ENCODE data around the gene RXFP4.
"Not testable (repeated sequence)": the region's sequence is repeated elsewhere in the genome, so short reads cannot be mapped to it uniquely, and the experiment has no call there.

RXFP4 gene

DNA sequence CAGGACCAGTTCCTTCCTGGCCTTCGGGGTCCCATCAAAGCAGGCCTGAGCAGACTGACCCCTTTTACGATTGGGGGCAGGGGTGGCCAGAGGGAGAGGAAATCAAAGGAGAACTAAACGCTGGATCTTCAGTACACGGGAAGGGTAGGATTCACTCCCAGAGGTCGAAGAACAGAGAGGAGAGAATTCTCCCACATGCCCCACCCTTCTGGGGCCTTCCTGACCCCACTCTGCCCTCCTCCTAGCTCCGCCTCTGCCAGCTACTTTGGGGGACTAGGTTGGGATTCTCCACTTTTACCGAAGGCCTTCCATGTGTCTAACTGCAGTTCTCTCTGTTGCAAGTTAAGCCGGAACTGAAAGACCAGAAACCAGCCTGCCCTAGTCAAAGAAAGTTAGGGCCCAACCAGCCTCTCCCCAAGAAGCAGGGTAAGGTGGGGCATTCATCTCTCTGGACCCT is 37.6 kb downstream of the RXFP4 start:
- no peak for DNase-seq

DNA sequence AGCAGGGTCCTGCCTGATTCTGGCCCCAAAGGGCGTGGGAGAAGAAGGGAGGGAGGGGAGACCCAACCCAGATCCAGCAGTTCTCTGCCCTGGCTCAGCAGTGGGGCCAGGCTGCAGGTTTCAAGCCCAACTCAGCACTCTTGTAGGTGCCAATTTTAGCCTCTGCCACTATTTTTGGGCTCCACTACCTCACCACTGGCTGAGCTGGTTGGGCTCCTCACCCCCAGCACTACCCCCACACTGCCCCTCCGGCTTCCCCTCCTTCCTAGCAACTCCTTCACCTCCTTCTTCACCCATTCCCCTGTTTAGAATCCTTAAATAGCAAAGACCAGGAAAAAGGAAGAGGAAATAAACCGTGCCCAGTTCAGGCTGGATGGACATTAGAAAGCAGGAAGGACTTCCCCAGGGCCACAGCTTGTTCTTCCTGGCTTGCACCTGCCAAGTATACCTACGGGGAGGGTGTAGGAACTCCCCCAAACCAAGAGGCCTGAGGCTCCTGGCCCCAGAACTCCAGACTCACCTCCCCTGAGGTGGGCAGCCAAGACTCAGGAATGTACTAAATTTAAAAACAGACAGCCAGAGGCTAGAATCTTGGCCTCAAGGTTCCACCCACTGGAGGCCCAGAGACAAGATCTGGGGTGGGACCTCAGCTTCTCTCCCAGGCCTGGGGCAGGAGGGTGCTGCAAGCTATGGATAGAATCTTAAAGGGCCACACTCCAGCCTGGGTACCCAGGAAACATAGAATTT is 38.3 kb downstream of the RXFP4 start:
- DNase-seq, result no peak

DNA sequence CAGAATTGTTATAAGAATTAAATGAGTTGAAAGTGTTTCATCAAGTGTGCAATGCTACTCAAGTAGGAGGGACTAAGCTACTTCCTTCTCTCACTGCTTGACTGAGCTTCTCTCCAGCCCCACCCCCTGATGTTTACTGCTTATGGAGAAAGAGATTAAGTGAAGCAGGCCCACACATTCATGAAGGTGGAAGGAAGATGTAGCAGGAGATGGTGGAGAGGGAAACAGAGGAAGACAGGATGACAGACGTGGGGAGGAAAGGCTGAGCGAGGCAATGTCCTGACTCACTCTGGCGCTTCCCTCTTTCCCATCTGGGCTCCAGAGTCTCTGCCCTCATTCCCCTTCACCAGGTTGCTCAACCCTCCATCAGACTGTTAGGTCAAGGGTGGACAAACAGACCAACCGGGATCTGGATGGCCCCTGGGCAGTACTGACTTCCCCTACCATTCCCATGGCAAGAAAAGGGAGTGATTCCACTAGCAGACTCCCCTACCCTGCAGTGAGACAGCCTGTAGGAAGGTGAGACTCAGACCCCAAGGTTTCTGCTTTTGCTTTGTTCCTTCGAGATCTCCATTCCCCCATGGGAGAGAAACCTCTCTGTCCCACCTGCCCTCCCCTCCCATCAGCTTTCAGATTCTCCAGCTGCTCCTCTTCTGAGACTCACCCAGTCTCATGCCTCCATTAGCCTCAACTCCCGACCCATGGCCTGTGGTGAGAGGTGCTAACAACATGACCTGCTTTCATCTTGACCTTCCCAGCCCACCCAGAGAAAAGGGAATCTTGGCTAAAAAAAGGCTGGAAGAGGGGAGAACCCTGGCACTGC is 40.0 kb downstream of the RXFP4 start:
- no peak for DNase-seq

DNA sequence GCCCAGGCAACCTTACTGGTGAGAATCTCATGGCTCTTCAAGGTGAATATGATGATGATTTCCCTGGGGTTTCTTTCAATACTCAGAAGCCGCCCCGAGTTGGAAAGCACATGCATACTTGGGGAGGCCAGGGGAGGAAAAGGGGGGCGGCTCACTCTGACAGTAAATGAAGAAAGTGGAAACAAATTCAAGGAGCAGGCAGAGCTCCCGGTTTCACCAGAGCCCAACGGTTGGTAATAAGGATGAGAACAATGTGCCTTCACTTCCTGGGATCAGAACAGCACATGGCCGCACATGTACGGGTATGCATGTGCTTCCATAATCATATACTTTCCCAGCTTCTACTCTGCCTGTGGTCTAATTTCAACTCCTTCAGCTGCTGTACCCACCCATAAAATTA is 40.7 kb downstream of the RXFP4 start:
- DNase-seq, result no peak

DNA sequence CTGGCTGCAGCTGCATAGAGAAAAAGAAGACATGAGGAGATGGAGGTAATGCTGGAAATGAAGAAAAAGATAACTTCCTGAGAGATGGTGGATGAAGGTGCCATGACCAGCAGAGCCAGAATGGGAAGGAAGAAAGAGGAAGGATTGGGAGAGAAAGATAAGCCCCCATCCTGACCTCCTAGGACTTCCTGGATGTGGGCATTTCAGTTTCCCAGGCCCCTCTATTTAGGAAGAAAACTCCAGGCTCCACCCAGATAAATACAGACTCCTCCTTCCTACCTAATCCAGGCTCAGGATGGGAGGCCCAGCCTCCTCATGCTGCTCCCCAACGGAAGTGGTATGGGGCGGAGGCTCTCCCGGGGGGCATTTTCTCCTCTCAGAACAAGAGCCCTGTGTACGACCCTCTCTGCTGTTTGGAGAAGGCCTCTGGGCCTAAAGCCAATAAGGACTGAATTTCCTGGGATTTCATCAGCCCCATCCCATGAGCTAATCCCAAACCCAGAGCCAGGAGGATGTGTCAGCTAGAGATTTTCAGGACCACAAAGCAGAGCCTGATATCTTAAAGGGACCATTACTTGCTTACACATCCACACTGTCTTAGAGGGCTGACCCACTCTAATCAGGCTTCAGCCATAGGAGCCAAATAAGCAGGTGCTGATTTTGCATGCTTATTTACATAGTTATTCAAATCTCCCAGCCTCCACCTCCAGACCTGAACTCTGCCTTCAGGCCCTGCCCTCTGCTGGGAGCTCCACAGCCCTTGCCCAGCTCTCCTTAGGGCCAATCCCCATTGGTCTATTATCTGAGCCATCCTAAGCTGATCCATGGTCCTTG is 42.0 kb downstream of the RXFP4 start:
- no peak for DNase-seq

DNA sequence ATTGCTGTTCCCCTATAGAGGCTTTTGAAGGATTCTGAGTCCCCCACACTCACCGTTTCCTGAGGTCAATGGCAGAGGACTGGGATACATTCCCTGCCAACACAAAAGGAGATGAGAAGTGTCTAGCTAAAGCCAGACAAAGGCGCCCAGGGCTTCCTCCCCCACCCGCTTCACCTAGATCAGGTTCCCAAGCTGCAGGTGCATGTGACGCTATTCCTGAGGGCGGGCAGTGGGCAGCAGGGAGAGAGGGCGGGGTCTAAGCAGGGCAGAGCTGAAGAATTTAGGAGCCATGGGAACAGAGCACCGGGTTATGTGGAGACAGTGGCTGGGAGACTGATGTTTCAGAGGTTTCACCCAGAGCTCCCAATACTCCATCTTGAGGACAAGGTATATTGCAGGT is 42.9 kb downstream of the RXFP4 start:
- no peak for DNase-seq

DNA sequence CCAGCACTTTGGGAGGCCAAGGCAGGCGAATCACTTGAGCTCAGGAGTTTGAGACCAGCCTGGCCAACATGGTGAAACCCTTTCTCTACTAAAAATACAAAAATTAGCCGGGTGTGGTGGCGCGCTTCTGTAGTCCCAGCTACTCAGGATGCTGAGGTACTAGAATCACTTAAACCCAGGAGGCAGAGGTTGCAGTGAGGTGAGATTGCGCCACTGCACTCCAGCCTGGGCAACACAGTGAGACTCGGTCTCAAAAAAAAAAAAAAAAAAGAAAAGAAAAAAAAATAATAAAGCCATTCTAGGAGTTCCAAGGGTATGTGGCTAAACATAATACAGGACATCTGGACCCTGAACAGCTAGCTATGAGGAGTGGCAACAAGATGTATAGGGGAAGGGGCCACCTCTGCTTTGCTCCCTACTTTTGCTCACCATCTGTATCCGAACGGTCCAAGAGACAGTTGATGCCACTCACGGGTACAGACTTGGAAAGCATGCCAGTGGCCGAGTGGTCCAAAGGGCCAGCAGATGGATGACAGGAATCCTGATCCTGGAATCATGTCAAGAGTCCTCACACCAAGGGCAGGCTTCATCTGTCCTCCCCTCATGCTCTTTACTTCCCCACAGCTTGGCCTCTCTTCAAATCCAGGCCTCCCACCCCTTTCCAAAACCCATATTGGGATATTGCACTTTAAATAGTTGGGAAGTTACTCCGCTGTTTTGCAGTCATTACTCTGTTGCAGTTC is 43.6 kb downstream of the RXFP4 start:
- DNase-seq, result not testable (repeated sequence)

DNA sequence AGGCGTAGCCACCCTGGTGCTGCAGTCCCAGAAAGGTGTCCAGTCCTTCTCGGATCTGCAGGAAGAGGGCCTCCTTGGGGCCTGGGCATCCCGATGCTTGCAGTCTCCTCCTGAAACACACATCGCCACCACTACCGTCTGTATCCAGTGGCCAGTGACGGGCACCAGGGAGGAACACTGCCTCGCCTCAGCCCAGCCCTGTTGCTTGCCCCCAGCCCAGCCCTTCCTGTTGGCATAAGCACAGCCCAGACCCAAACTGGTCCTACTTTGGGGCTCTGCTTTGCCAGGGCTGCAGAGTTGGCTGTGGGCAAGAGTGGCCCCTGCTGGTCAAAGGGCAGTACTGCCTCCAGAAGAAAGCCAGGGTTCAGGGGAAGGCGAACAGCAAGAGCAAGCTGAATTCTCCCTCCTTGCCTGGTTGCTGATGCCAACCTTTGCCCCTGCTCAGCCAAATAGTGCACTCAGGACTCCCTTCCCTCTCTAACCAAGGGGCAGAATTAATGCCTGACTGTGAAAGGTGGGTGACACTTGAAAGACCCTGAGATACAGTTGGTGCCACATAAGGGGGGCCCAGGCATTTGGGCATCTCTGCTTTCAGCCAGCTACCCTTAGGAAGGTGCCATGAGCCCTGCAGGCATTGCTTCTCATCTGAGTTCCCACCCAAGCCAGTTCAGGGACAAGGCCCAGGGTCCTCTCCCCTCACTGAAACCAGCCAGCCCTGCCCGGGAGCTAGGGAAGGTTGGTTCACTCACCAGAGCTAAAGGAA is 48.0 kb downstream of the RXFP4 start:
- DNase-seq, result peak; percentile 71

DNA sequence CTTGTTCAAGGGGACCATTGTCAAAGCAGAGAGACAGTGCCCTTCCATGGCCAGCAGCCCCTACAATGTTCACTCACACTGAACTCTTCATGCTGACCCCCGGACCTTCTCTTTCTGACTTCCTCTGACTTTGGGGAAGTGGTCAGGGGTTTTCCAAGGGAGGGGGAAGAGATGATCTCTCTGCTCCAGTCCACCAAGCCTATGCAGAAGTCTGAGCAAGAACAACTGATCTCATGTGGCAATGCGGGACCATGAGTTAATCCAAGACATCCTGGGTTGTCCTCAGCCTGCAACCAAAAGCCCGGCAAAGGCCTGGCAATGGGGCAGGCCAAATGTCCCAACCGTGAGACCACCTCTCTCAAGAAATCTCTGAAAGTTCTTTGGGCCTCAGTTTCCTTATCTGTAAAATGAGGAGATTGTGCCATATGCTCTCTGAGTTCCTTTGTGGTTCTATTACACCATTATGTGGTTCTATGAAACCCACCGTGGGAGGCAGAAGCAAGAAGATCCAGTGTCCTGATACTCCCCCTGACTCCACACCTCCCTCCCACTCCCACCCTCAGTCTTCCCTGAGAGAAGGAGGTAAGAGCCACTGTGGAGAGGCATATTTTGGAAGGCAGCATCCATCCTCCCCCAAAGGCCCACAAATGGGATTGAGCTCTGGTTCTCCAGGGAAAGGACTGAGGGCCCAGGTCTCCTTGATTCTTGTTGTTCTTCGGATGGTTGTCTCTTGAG is 48.7 kb downstream of the RXFP4 start:
- DNase-seq, result no peak
